Chondrocyte (in vitro differentiated cells): Measurements from ENCODE around the gene RGS7. TPM values are rescaled to one million over a fixed set of nuclear protein-coding genes. Genes with fewer than 3 reads are reported as not detected.
A peak's percentile ranks its signal among the peaks of the same experiment; 100 is the strongest.

Experiments
- DNase-seq: peaks from one replicate; pipeline ENCODE4 v3.0.0; 2021; ENCODE audit warnings: mixed read lengths, low spot score
- H3K27ac Mint-ChIP-seq: one replicate; pipeline ENCODE4 v1.8.0; 2021; ENCODE audit warnings: mild to moderate bottlenecking, moderate library complexity, mixed read lengths; ENCODE audit not compliant: unreplicated experiment
- H3K27me3 Mint-ChIP-seq: 2 replicates; pipeline ENCODE4 v1.8.0; 2021; ENCODE audit warnings: low read depth, mixed read lengths
- H3K36me3 Mint-ChIP-seq: 2 replicates; pipeline ENCODE4 v1.8.0; 2021; ENCODE audit warnings: low read depth, mixed read lengths
- H3K4me1 Mint-ChIP-seq: 2 replicates; pipeline ENCODE4 v1.8.0; 2021; ENCODE audit warnings: low read depth, mild to moderate bottlenecking, mixed read lengths
- H3K4me3 Mint-ChIP-seq: one replicate; pipeline ENCODE4 v1.8.0; 2021; ENCODE audit warnings: mild to moderate bottlenecking, moderate library complexity, mixed read lengths; ENCODE audit not compliant: unreplicated experiment
- H3K9me3 Mint-ChIP-seq: 2 replicates; pipeline ENCODE4 v1.8.0; 2021; ENCODE audit warnings: low read depth, mixed read lengths
- total RNA-seq: library from RNA; stranded (reverse); gene quantifications from 3 replicates; pipeline ENCODE4 v1.2.1, GENCODE V29; 2021
- TF ChIP-seq, protein P1 (sequence below): fragments of 200-600 bp; sonication (generic); IDR thresholded peaks from 2 replicates; pipeline ENCODE4 v1.5.0; 2021; ENCODE audit warnings: antibody characterized with exemption, mild to moderate bottlenecking, moderate library complexity

RGS7 gene
- total RNA-seq, 1 donor from 2014 or later = 3.9 TPM

DNA sequence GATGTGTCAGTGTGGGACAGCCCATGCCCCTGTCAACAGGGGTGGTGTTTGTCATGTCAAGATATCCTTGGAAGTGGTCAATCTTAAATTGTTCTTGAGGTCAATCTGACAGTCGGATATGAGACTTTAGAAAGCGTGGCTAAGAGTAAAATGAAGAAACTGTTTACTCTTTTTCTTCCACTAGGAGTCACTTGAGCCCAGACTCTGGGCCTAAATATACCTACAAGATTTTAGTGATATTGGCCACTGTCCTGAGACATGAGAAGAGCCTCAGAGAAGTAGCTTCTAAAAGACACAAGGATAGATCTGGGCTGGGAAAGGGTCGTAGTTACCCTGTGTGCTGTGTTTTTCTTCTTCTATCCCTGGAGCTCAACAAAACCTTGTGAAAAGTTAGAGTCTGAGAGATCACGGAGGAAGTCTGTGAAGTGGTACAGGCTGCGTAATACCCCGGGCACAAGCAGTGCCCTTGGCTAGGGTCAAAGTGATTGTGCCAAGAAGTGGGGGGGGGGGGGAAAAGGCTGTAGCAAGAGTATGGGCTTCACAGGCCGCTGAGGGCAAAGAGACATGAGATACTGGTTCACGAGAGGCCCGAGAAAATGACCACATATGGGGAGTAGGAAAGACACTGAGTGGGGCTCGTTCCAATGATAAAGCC, 389.8 kb downstream of the RGS7 start:
- no peaks in the 10 kb centered on the region for H3K9me3 Mint-ChIP-seq
- TF ChIP-seq, protein P1, sequence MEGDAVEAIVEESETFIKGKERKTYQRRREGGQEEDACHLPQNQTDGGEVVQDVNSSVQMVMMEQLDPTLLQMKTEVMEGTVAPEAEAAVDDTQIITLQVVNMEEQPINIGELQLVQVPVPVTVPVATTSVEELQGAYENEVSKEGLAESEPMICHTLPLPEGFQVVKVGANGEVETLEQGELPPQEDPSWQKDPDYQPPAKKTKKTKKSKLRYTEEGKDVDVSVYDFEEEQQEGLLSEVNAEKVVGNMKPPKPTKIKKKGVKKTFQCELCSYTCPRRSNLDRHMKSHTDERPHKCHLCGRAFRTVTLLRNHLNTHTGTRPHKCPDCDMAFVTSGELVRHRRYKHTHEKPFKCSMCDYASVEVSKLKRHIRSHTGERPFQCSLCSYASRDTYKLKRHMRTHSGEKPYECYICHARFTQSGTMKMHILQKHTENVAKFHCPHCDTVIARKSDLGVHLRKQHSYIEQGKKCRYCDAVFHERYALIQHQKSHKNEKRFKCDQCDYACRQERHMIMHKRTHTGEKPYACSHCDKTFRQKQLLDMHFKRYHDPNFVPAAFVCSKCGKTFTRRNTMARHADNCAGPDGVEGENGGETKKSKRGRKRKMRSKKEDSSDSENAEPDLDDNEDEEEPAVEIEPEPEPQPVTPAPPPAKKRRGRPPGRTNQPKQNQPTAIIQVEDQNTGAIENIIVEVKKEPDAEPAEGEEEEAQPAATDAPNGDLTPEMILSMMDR = peak; percentile 84
- no peak overlapping the region for H3K4me3 Mint-ChIP-seq
- peaks cover 2% of the 10 kb centered on the region for H3K4me1 Mint-ChIP-seq
- no peak for DNase-seq
- no peak overlapping the region for H3K27ac Mint-ChIP-seq
- no peaks in the 10 kb centered on the region for H3K36me3 Mint-ChIP-seq
- H3K27me3 Mint-ChIP-seq = no peaks in the 10 kb centered on the region

- Mint-ChIP-seq H3K36me3 (no peaks in the 10 kb centered on the region), H3K4me3 (no peak overlapping the region)
Measured at GRCh38 chr1:240965581-240966091, 391.4 kb downstream of the RGS7 start.

GRCh38 chr1:240962086-240962485, 394.9 kb downstream of the RGS7 start:
- DNase-seq = no peak
- H3K4me1 Mint-ChIP-seq = peaks cover under 1% of the 10 kb centered on the region
- H3K36me3 Mint-ChIP-seq = no peaks in the 10 kb centered on the region
- H3K4me3 Mint-ChIP-seq = no peak overlapping the region
- H3K27ac Mint-ChIP-seq = no peak overlapping the region
- no peaks in the 10 kb centered on the region for H3K9me3 Mint-ChIP-seq
- H3K27me3 Mint-ChIP-seq = peaks cover 4% of the 10 kb centered on the region
- TF ChIP-seq, protein P1 = no peak

More at GRCh38 chr1:240965581-240966091, 391.4 kb downstream of the RGS7 start:
- no peaks in the 10 kb centered on the region for H3K9me3 Mint-ChIP-seq
- peaks cover 2% of the 10 kb centered on the region for H3K4me1 Mint-ChIP-seq
- no peaks in the 10 kb centered on the region for H3K27me3 Mint-ChIP-seq
- H3K27ac Mint-ChIP-seq = no peak overlapping the region
- DNase-seq = no peak
- TF ChIP-seq, protein P1 = no peak

DNA sequence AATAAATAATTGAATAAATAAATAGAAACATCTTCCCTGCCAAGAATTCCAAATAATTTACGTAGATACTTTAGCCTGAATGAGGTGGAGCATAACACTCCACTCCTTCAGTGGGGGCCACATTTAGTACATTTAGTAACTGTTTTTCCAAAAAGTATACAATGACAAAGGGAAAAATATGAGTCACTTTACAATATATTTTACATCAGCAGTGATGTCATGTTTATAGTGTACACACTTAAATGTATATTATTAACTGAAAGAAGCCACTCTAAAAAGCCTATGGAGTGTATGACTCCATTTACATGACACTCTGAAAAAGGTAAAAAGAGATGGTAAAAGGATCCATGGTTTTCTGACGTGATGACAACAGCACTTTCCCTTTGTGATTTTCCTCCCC, 400.6 kb downstream of the RGS7 start:
- Mint-ChIP-seq H3K27ac (no peak overlapping the region), H3K4me3 (no peak overlapping the region), H3K36me3 (no peaks in the 10 kb centered on the region), H3K9me3 (peaks cover 2% of the 10 kb centered on the region), H3K27me3 (peaks cover 4% of the 10 kb centered on the region), H3K4me1 (no peaks in the 10 kb centered on the region)
- DNase-seq = no peak
- TF ChIP-seq, protein P1 = no peak

- peaks cover 4% of the 10 kb centered on the region for H3K27me3 Mint-ChIP-seq
- no peak for DNase-seq
- TF ChIP-seq, protein P1 = no peak
- H3K36me3 Mint-ChIP-seq = no peaks in the 10 kb centered on the region
- no peaks in the 10 kb centered on the region for H3K4me1 Mint-ChIP-seq
- no peak overlapping the region for H3K27ac Mint-ChIP-seq
- no peak overlapping the region for H3K4me3 Mint-ChIP-seq
- H3K9me3 Mint-ChIP-seq = peaks cover 2% of the 10 kb centered on the region
Measured at GRCh38 chr1:240956020-240956419, 401.0 kb downstream of the RGS7 start.
